H1 (cell line): Measurements from ENCODE around the gene LRRC3C. TPM values are rescaled to one million over a fixed set of nuclear protein-coding genes. Genes with fewer than 3 reads are reported as not detected.

ENCODE experiments used
- CTCF ChIA-PET: fragments of 300-600 bp; sonication (Branson Sonifier 250); formaldehyde crosslinking; loops from one replicate; lab custom pipeline; 2021; ENCODE audit not compliant: partially characterized antibody; lab: Charles Lee
- POLR2A ChIA-PET: fragments of 300-600 bp; sonication (Branson Sonifier 250); formaldehyde crosslinking; loops from one replicate; lab custom pipeline; 2021; ENCODE audit warnings: inconsistent platforms; ENCODE audit not compliant: partially characterized antibody; lab: Charles Lee
- DNase-seq, 2 experiments: peaks; one replicate each; pipeline versions ENCODE4 v3.0.0 to v3.0.0-alpha.2; 2010 to 2022; ENCODE audit warnings: low spot score in 2 of 2, low read depth in 1 of 2, mixed read lengths in 1 of 2
- FAIRE-seq: peaks from 2 replicates; lab custom pipeline; 2011; peaks lifted over from hg19 to GRCh38; lab: Jason Lieb, UNC
- H2AFZ ChIP-seq: 2 replicates; pipeline ENCODE4 v1.8.1; 2012; ENCODE audit warnings: low read length, inconsistent platforms
- H2AK5ac ChIP-seq: 2 replicates; pipeline ENCODE4 v1.6.1; 2013; ENCODE audit warnings: low read depth, low read length
- H2BK120ac ChIP-seq: replicated peaks from 2 replicates; pipeline ENCODE3; 2013; ENCODE audit warnings: low read depth, low read length, inconsistent platforms
- H2BK12ac ChIP-seq: 2 replicates; pipeline ENCODE4 v1.6.1; 2013; ENCODE audit warnings: low read depth, low read length
- H2BK15ac ChIP-seq: 2 replicates; pipeline ENCODE4 v1.6.1; 2013; ENCODE audit warnings: low read length
- H2BK20ac ChIP-seq: 2 replicates; pipeline ENCODE4 v1.6.1; 2013; ENCODE audit warnings: low read length
- H2BK5ac ChIP-seq: 2 replicates; pipeline ENCODE4 v1.6.1; 2013; ENCODE audit warnings: low read depth, low read length
- H3K14ac ChIP-seq: 2 replicates; pipeline ENCODE4 v1.6.1; 2013; ENCODE audit warnings: inconsistent platforms; ENCODE audit not compliant: insufficient read length
- H3K18ac ChIP-seq: 2 replicates; pipeline ENCODE4 v1.6.1; 2013; ENCODE audit warnings: low read length; ENCODE audit errors: extremely low read depth
- H3K23ac ChIP-seq: 2 replicates; pipeline ENCODE4 v1.6.1; 2013; ENCODE audit warnings: inconsistent platforms; ENCODE audit not compliant: insufficient read length
- H3K23me2 ChIP-seq: 2 replicates; pipeline ENCODE4 v1.6.1; 2013; ENCODE audit warnings: low read depth, low read length
- H3K27ac ChIP-seq: 2 replicates; pipeline ENCODE4 v1.6.1; 2011; ENCODE audit warnings: low read depth, low read length, inconsistent platforms
- H3K27me3 ChIP-seq, 4 experiments: replicated peaks in 1 of 4; 1 replicate in 1 of 4; 2 replicates in 3 of 4; pipeline versions ENCODE4 v1.6.1 to v1.8.1; 2011 to 2013; ENCODE audit warnings: low read length in 3 of 4, mild to moderate bottlenecking in 3 of 4, inconsistent platforms in 2 of 4, mixed read lengths in 2 of 4, moderate library complexity in 1 of 4; ENCODE audit not compliant: control insufficient read depth in 3 of 4, insufficient read depth in 3 of 4; ENCODE audit errors: extremely low read depth in 1 of 4
- H3K36me3 ChIP-seq, 4 experiments: 2 replicates each; pipeline versions ENCODE4 v1.6.1 to v1.8.1; 2011 to 2013; ENCODE audit warnings: mild to moderate bottlenecking in 4 of 4, low read length in 3 of 4, moderate library complexity in 2 of 4, control low read depth in 1 of 4, inconsistent platforms in 1 of 4; ENCODE audit not compliant: insufficient read depth in 4 of 4, control insufficient read depth in 2 of 4
- H3K4ac ChIP-seq: replicated peaks from 2 replicates; pipeline ENCODE3; 2013; ENCODE audit warnings: low read length, low read depth, mixed read lengths, inconsistent platforms; ENCODE audit not compliant: insufficient read length
- H3K4me1 ChIP-seq, 4 experiments: replicated peaks in 1 of 4; 1 replicate in 1 of 4; 2 replicates in 3 of 4; pipeline versions ENCODE4 v1.6.1 to v1.8.1; 2011 to 2013; ENCODE audit warnings: low read length in 3 of 4, inconsistent platforms in 2 of 4, mixed read lengths in 1 of 4; ENCODE audit not compliant: insufficient read depth in 4 of 4, control insufficient read depth in 3 of 4
- H3K4me2 ChIP-seq, 2 experiments: 2 replicates each; pipeline versions ENCODE4 v1.6.1 to v1.8.1; 2011 to 2013; ENCODE audit warnings: low read depth in 2 of 2, low read length in 2 of 2, control low read depth in 1 of 2, inconsistent platforms in 1 of 2, mild to moderate bottlenecking in 1 of 2; ENCODE audit not compliant: insufficient read depth in 1 of 2
- H3K4me3 ChIP-seq, 4 experiments: fragments of 200-600, 300-600 bp in 1 of 4; sonication (generic), shearing (Covaris generic), sonication (Bioruptor Twin) in 1 of 4; 2 replicates each; pipeline versions ENCODE4 v1.5.1 to v1.8.1; 2011 to 2016; ENCODE audit warnings: low read length in 4 of 4, low read depth in 3 of 4, control low read depth in 2 of 4, inconsistent platforms in 2 of 4, mild to moderate bottlenecking in 2 of 4, mixed read lengths in 1 of 4, moderate library complexity in 1 of 4; ENCODE audit not compliant: insufficient read depth in 2 of 4; ENCODE audit errors: extremely low read depth in 1 of 4
- H3K56ac ChIP-seq: replicated peaks from 2 replicates; pipeline ENCODE3; 2013; ENCODE audit warnings: low read depth, mild to moderate bottlenecking, mixed read lengths, low read length, inconsistent platforms; ENCODE audit not compliant: insufficient read length
- H3K79me1 ChIP-seq: 2 replicates; pipeline ENCODE4 v1.6.1; 2013; ENCODE audit warnings: low read depth, low read length, control low read depth
- H3K79me2 ChIP-seq, 2 experiments: 2 replicates each; pipeline versions ENCODE4 v1.6.1 to v1.8.1; 2012 to 2013; ENCODE audit warnings: low read length in 2 of 2, mild to moderate bottlenecking in 2 of 2, inconsistent platforms in 1 of 2; ENCODE audit not compliant: insufficient read depth in 2 of 2, control insufficient read depth in 1 of 2
- H3K9ac ChIP-seq, 4 experiments: replicated peaks in 1 of 4; 1 replicate in 1 of 4; 2 replicates in 3 of 4; pipeline versions ENCODE4 v1.6.1 to v1.8.1; 2011 to 2013; ENCODE audit warnings: low read depth in 3 of 4, low read length in 3 of 4, control low read depth in 2 of 4, mild to moderate bottlenecking in 2 of 4, moderate library complexity in 2 of 4, inconsistent platforms in 1 of 4; ENCODE audit errors: extremely low read depth in 1 of 4
- H3K9me3 ChIP-seq, 2 experiments: 2 replicates each; pipeline versions ENCODE4 v1.6.1 to v1.8.1; 2012 to 2013; ENCODE audit warnings: mild to moderate bottlenecking in 2 of 2, moderate library complexity in 2 of 2, control low read depth in 1 of 2, inconsistent platforms in 1 of 2, low read depth in 1 of 2, low read length in 1 of 2, mixed read lengths in 1 of 2; ENCODE audit not compliant: insufficient read depth in 2 of 2
- H4K20me1 ChIP-seq, 2 experiments: replicated peaks in 1 of 2; 2 replicates each; pipeline versions ENCODE3 to v1.8.1; 2011 to 2013; ENCODE audit warnings: inconsistent platforms in 2 of 2, low read length in 2 of 2, mild to moderate bottlenecking in 1 of 2; ENCODE audit not compliant: insufficient read depth in 2 of 2, control insufficient read depth in 1 of 2
- H4K5ac ChIP-seq: 2 replicates; pipeline ENCODE4 v1.6.1; 2013; ENCODE audit warnings: low read length, low read depth, mixed read lengths, inconsistent platforms; ENCODE audit not compliant: insufficient read length
- H4K8ac ChIP-seq: 2 replicates; pipeline ENCODE4 v1.8.0; 2013; ENCODE audit warnings: mild to moderate bottlenecking, moderate library complexity, low read length, inconsistent platforms; ENCODE audit not compliant: insufficient read depth; ENCODE audit errors: extremely low read depth
- H4K91ac ChIP-seq: replicated peaks from 2 replicates; pipeline ENCODE3; 2013; ENCODE audit warnings: low read length, mixed read lengths, inconsistent platforms; ENCODE audit not compliant: insufficient read length
- BCL11A ChIP-seq, 2 experiments: IDR thresholded peaks; one replicate each; pipeline ENCODE4 v1.6.1; 2011; ENCODE audit warnings: low read depth in 2 of 2, low read length in 2 of 2, mild to moderate bottlenecking in 2 of 2
- CREB1 ChIP-seq: IDR thresholded peaks from 2 replicates; pipeline ENCODE4 v1.6.1; 2012; ENCODE audit warnings: inconsistent platforms
- FOSL1 ChIP-seq: IDR thresholded peaks from 2 replicates; pipeline ENCODE4 v1.6.1; 2011; ENCODE audit warnings: mild to moderate bottlenecking, low read depth, low read length, moderate library complexity; ENCODE audit not compliant: insufficient read depth
- KDM4A ChIP-seq: IDR thresholded peaks from one replicate; pipeline ENCODE4 v1.7.1; 2012; ENCODE audit warnings: low read depth, mild to moderate bottlenecking, moderate library complexity, low read length, inconsistent platforms; ENCODE audit not compliant: severe bottlenecking
- RBBP5 ChIP-seq: IDR thresholded peaks from 2 replicates; pipeline ENCODE4 v1.7.1; 2012; ENCODE audit warnings: low read depth, mild to moderate bottlenecking, inconsistent platforms, low read length, moderate library complexity, borderline replicate concordance
- RFX5 ChIP-seq: IDR thresholded peaks from 2 replicates; pipeline ENCODE4 v1.6.1; 2011; ENCODE audit warnings: low read depth, low read length, improper control_type of control experiment, borderline replicate concordance
- RNF2 ChIP-seq: fragments of 200-900, 300-1000 bp; sonication (generic); IDR thresholded peaks from 2 replicates; pipeline ENCODE4 v1.7.1; 2016; ENCODE audit warnings: borderline replicate concordance, low read depth, mild to moderate bottlenecking, antibody characterized with exemption, low read length; ENCODE audit not compliant: poor library complexity, severe bottlenecking; ENCODE audit errors: missing control alignments
- SIRT6 ChIP-seq: IDR thresholded peaks from one replicate; pipeline ENCODE4 v1.7.1; 2012; ENCODE audit warnings: low read length, inconsistent platforms
- ZNF274 ChIP-seq: IDR thresholded peaks from 2 replicates; pipeline ENCODE4 v1.7.0; 2012; ENCODE audit warnings: low read length, borderline replicate concordance; ENCODE audit errors: extremely low read depth
- WGBS, 2 experiments: shearing (Covaris generic) in 1 of 2; methylation state at CpG; one replicate each; pipeline versions ENCODE4 v1.1.6 to v1.1.7; 2013 to 2015; ENCODE audit warnings: low lambda C conversion rate in 2 of 2, mixed read lengths in 2 of 2, inconsistent platforms in 1 of 2, low coverage in 1 of 2, missing lambda C conversion rate in 1 of 2; ENCODE audit not compliant: insufficient replicate concordance in 2 of 2, insufficient coverage in 1 of 2, insufficient read length in 1 of 2; ENCODE audit errors: extremely low coverage in 1 of 2, missing lambda C conversion rate in 1 of 2; 5-methylcytosine and 5-hydroxymethylcytosine counted together
- polyA plus RNA-seq, 7 experiments: library from polyadenylated mRNA; depleted of rRNA in 3 of 7; stranded (reverse) in 5 of 7; unstranded in 2 of 7; fragments of >200 nt in 5 of 7; fragments of 200-250 nt in 2 of 7; gene quantifications; 1 replicate in 5 of 7; 2 replicates in 1 of 7; 4 replicates in 1 of 7; pipeline versions ENCODE4 v1.2.1 to v1.2.3, GENCODE V29; 2011 to 2013; ENCODE audit warnings: missing spikeins in 2 of 7, mixed read lengths in 2 of 7
- total RNA-seq: library from RNA; stranded (reverse); fragmentation: NEBNext Ultra II Directional; extraction: Animal tissue kit (Norgen Biotek cat#: 25700); gene quantifications from 2 replicates; pipeline ENCODE4 v1.2.1, GENCODE V29; 2021
- TF ChIP-seq, protein P1 (sequence below): IDR thresholded peaks from 2 replicates; pipeline ENCODE4 v1.6.1; 2011; ENCODE audit warnings: low read length, improper control_type of control experiment

LRRC3C gene
- total and polyA plus RNA-seq, 2 of the 8 experiments (the other 6 are each of a cell fraction or from before 2014, with no cell fraction given), result not detected

DNA sequence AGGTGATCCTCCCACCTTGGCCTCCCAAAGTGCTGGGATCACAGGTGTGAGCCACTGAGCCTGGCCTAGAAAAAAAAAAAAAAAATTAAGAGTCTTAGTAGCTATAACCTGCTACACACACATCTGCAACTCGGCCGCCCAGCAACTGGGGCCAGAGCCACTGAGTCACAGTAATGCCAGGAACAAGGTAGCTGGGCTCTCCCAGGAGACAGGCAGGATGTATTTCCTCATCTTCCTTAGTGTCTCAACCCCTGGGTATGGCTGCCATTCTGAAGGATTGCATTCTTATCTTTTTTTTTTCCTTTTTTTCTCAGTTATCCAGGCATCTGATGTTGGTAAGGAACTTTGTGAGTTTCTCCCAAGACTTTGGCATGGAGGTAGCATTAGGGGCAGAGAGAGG lies 46.0 kb downstream of the LRRC3C start:
- H3K18ac ChIP-seq, result no peak overlapping the region
- no peaks in the 10 kb centered on the region for H3K23me2 ChIP-seq
- no peak for DNase-seq
- TF ChIP-seq, protein P1, sequence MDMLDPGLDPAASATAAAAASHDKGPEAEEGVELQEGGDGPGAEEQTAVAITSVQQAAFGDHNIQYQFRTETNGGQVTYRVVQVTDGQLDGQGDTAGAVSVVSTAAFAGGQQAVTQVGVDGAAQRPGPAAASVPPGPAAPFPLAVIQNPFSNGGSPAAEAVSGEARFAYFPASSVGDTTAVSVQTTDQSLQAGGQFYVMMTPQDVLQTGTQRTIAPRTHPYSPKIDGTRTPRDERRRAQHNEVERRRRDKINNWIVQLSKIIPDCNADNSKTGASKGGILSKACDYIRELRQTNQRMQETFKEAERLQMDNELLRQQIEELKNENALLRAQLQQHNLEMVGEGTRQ, result no peak
- TF ChIP-seq RBBP5, result no peak
- TF ChIP-seq ZNF274, result no peak
- TF ChIP-seq RFX5, result no peak
- no peak for TF ChIP-seq CREB1
- TF ChIP-seq BCL11A (IDR thresholded peaks at IDR 0.05; ENCODE audit: low read depth in 2 of 2, low read length in 2 of 2), result no peak
- TF ChIP-seq SIRT6, result no peak
- no peak for TF ChIP-seq RNF2
- no peak for TF ChIP-seq FOSL1
- TF ChIP-seq KDM4A, result no peak
- no peak for FAIRE-seq
- H3K27ac ChIP-seq, result no peak overlapping the region
- no peak overlapping the region for H4K8ac ChIP-seq
- H3K9ac ChIP-seq, result no peak overlapping the region
- WGBS, 2 experiments, result 93% methylated on average over 2 of the region's 2 CpGs; no CpG with 5 or more reads in 1 of the 2 experiments
- H2BK20ac ChIP-seq, result no peak overlapping the region
- no peaks in the 10 kb centered on the region for H3K79me2 ChIP-seq
- H4K20me1 ChIP-seq, result no peaks in the 10 kb centered on the region
- no peak overlapping the region for H3K14ac ChIP-seq
- no peak overlapping the region for H3K56ac ChIP-seq
- no peaks in the 10 kb centered on the region for H3K36me3 ChIP-seq
- H3K27me3 ChIP-seq, result peaks cover 0 to 3% (median 1%) of the 10 kb centered on the region in 4 experiments; a peak in 2 of 7 replicates
- no peak overlapping the region for H2BK5ac ChIP-seq
- H3K4me2 ChIP-seq, result no peak overlapping the region
- no peak overlapping the region for H2BK15ac ChIP-seq
- no peak overlapping the region for H3K23ac ChIP-seq
- H2BK120ac ChIP-seq, result no peak overlapping the region
- no peak overlapping the region for H2AK5ac ChIP-seq
- POLR2A ChIA-PET, result no interaction called here
- H3K4ac ChIP-seq, result no peak overlapping the region
- CTCF ChIA-PET, result interaction anchor here (0.6 to 11.9 kb wide), 5 partner anchors 10 to 257 kb away, joined by 3 to 96 read pairs (median 3); partner anchors contain the start of gene GSDMA
- no peak overlapping the region for H4K5ac ChIP-seq
- H4K91ac ChIP-seq, result no peak overlapping the region
- no peak overlapping the region for H3K4me3 ChIP-seq
- H3K79me1 ChIP-seq, result no peaks in the 10 kb centered on the region
- H3K4me1 ChIP-seq, result no peaks in the 10 kb centered on the region; a peak in 1 of 7 replicates
- H2BK12ac ChIP-seq, result no peak overlapping the region
- no peak overlapping the region for H2AFZ ChIP-seq
- no peaks in the 10 kb centered on the region for H3K9me3 ChIP-seq
